GM13977 (cell line): ENCODE results near the gene GABRE.
A peak's percentile ranks its signal among the peaks of the same experiment; 100 is the strongest.

ENCODE experiments used
- DNase-seq: peaks from one replicate; pipeline ENCODE4 v3.0.0; 2012; ENCODE audit warnings: low spot score
- CTCF ChIP-seq: IDR thresholded peaks from 2 replicates; pipeline ENCODE4 v1.5.1; 2012; ENCODE audit warnings: mild to moderate bottlenecking, control low read depth; ENCODE audit not compliant: insufficient read depth; ENCODE audit errors: extremely low read depth, missing control alignments
- in situ Hi-C: fragments of 300-500 bp; cut with MboI; formaldehyde crosslinking; loops from one replicate; pipeline ENCODE4 v1.12.0; 2022; ENCODE audit warnings: low sequenced_read_pairs, low pct_unique_long_range_greater_than_20kb, mixed read lengths, inconsistent platforms; ENCODE audit not compliant: unreplicated experiment

The GABRE gene

GRCh38 chrX:151973851-151974335 is 583 bp downstream of the GABRE start:
- no peak for TF ChIP-seq CTCF
- in situ Hi-C loops: no loop called here
- DNase-seq: peak; percentile 23

GRCh38 chrX:151973060-151973661 is 1.3 kb downstream of the GABRE start:
- in situ Hi-C loops: no loop called here
- no peak for DNase-seq
- TF ChIP-seq CTCF: no peak

GRCh38 chrX:151970661-151971060 is 3.8 kb downstream of the GABRE start:
- no peak for DNase-seq
- in situ Hi-C loops: no loop called here
- TF ChIP-seq CTCF: no peak

- no peak for TF ChIP-seq CTCF
- DNase-seq: no peak
- in situ Hi-C loops: no loop called here
Observed at GRCh38 chrX:151970027-151970426, 4.4 kb downstream of the GABRE start.

GRCh38 chrX:151966236-151966635 is 8.2 kb downstream of the GABRE start:
- DNase-seq: no peak
- TF ChIP-seq CTCF: no peak
- in situ Hi-C loops: no loop called here

- no peak for TF ChIP-seq CTCF
- in situ Hi-C loops: no loop called here
- DNase-seq: no peak
Observed at GRCh38 chrX:151962034-151962433, 12.4 kb downstream of the GABRE start.

- TF ChIP-seq CTCF: no peak
- in situ Hi-C loops: no loop called here
- no peak for DNase-seq
Observed at GRCh38 chrX:151958101-151958500, 16.4 kb downstream of the GABRE start.
